Measurements from ENCODE around the gene SYT12. TPM values are rescaled to one million over a fixed set of nuclear protein-coding genes. Genes with fewer than 3 reads are reported as not detected.
A peak's percentile ranks its signal among the peaks of the same experiment; 100 is the strongest.

SYT12 gene
- total RNA-seq, 1 donor from 2014 or later, result 0.67 TPM

- Histone ChIP-seq H3F3A (ENCODE audit: low read depth) (peaks cover 26% of the 10 kb centered on the region), H3K36me3 (no peaks in the 10 kb centered on the region), H3K27me3 (peaks cover 23% of the 10 kb centered on the region), H4K20me1 (ENCODE audit: low read depth) (no peaks in the 10 kb centered on the region), H3K9ac (no peak overlapping the region), H3K4me1 (peaks cover 12% of the 10 kb centered on the region), H2AFZ (replicated peaks) (no peak overlapping the region), H3K79me2 (ENCODE audit: low read depth) (no peaks in the 10 kb centered on the region), H3K4me3 (no peak overlapping the region), H3K4me2 (no peak overlapping the region), H3K9me3 (ENCODE audit: low read depth) (no peaks in the 10 kb centered on the region), H3K27ac (no peak overlapping the region)
- Mint-ChIP-seq H3K4me3 (no peak overlapping the region), H3K36me3 (no peaks in the 10 kb centered on the region), H3K9me3 (no peaks in the 10 kb centered on the region), H3K27me3 (ENCODE audit: insufficient read depth, low read depth) (peaks cover 2% of the 10 kb centered on the region), H3K27ac (peak overlapping the region; percentile 80), H3K4me1 (peaks cover 26% of the 10 kb centered on the region)
- no peak for DNase-seq (ENCODE audit: low spot score)
- no peak for TF ChIP-seq CTCF (IDR thresholded peaks at IDR 0.05)
- TF ChIP-seq EZH2 (IDR thresholded peaks at IDR 0.05), result no peak
- TF ChIP-seq EZH2phosphoT487 (IDR thresholded peaks at IDR 0.05), result no peak
Observed at GRCh38 chr11:67054346-67054835, 31.5 kb downstream of the SYT12 start.

- Histone ChIP-seq H3K4me1 (peaks cover 12% of the 10 kb centered on the region), H3K4me3 (no peak overlapping the region), H2AFZ (replicated peaks) (no peak overlapping the region), H3K4me2 (peak overlapping the region; percentile 23), H3K9me3 (ENCODE audit: low read depth) (no peaks in the 10 kb centered on the region), H3K27me3 (peaks cover 23% of the 10 kb centered on the region), H4K20me1 (ENCODE audit: low read depth) (no peaks in the 10 kb centered on the region), H3F3A (ENCODE audit: low read depth) (peaks cover 26% of the 10 kb centered on the region), H3K36me3 (no peaks in the 10 kb centered on the region), H3K9ac (no peak overlapping the region), H3K27ac (no peak overlapping the region), H3K79me2 (ENCODE audit: low read depth) (no peaks in the 10 kb centered on the region)
- Mint-ChIP-seq H3K27ac (no peak overlapping the region), H3K36me3 (no peaks in the 10 kb centered on the region), H3K4me1 (peaks cover 26% of the 10 kb centered on the region), H3K27me3 (ENCODE audit: insufficient read depth, low read depth) (peaks cover 2% of the 10 kb centered on the region), H3K4me3 (no peak overlapping the region), H3K9me3 (no peaks in the 10 kb centered on the region)
- TF ChIP-seq CTCF (IDR thresholded peaks at IDR 0.05) (no peak), EZH2phosphoT487 (IDR thresholded peaks at IDR 0.05) (no peak), EZH2 (IDR thresholded peaks at IDR 0.05) (no peak)
- no peak for DNase-seq (ENCODE audit: low spot score)
Observed at GRCh38 chr11:67054836-67055523, 32.0 kb downstream of the SYT12 start.

GRCh38 chr11:67055812-67056211, 32.9 kb downstream of the SYT12 start:
- Histone ChIP-seq H3F3A (ENCODE audit: low read depth) (peaks cover 26% of the 10 kb centered on the region), H3K9ac (no peak overlapping the region), H3K4me1 (peaks cover 12% of the 10 kb centered on the region), H3K27ac (no peak overlapping the region), H3K9me3 (ENCODE audit: low read depth) (no peaks in the 10 kb centered on the region), H3K4me2 (peak overlapping the region; percentile 90), H3K36me3 (no peaks in the 10 kb centered on the region), H4K20me1 (ENCODE audit: low read depth) (no peaks in the 10 kb centered on the region), H3K27me3 (peaks cover 23% of the 10 kb centered on the region), H2AFZ (replicated peaks) (no peak overlapping the region), H3K79me2 (ENCODE audit: low read depth) (no peaks in the 10 kb centered on the region), H3K4me3 (peak overlapping the region; percentile 56)
- peak; percentile 22 for DNase-seq (ENCODE audit: low spot score)
- peaks cover 2% of the 10 kb centered on the region for H3K27me3 Mint-ChIP-seq (ENCODE audit: insufficient read depth, low read depth)
- peak overlapping the region; percentile 41 for H3K4me3 Mint-ChIP-seq
- H3K27ac Mint-ChIP-seq, result peak overlapping the region; percentile 28
- TF ChIP-seq EZH2 (IDR thresholded peaks at IDR 0.05) (no peak), EZH2phosphoT487 (IDR thresholded peaks at IDR 0.05) (no peak), CTCF (IDR thresholded peaks at IDR 0.05) (no peak)
- H3K4me1 Mint-ChIP-seq, result peaks cover 26% of the 10 kb centered on the region
- no peaks in the 10 kb centered on the region for H3K36me3 Mint-ChIP-seq
- no peaks in the 10 kb centered on the region for H3K9me3 Mint-ChIP-seq

Measured in neural progenitor cell (in vitro differentiated cells).